Measurements from ENCODE around the gene BICD1. TPM values are rescaled to one million over a fixed set of nuclear protein-coding genes. Genes with fewer than 3 reads are reported as not detected.

The BICD1 gene
- total RNA-seq, 1 donor from 2014 or later = 49.5 TPM

DNA sequence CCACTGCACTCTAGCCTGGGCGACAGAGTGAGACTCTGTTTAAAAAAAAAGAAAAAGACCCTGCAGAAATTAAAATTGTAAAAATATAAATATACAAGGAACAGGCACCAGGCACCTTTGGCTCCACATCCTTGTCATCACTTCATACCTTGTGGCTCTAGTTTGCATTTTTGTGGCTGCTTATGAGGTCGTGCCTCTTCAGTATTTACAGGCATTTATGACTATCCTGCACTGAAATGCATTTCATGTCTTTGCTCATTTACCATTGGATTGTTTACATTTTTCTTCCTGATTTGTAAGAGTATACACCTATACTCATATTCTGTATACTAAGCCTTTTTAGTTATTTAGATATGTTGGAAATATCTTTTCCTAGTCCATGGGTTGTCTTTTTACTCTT lies 20.1 kb downstream of the BICD1 start:
- Mint-ChIP-seq H3K4me3 (no peak overlapping the region), H3K36me3 (ENCODE audit: low read depth) (peaks cover 3% of the 10 kb centered on the region), H3K9me3 (no peaks in the 10 kb centered on the region), H3K27me3 (ENCODE audit: low read depth) (no peaks in the 10 kb centered on the region), H3K4me1 (peaks cover 17% of the 10 kb centered on the region), H3K27ac (ENCODE audit: unreplicated experiment) (no peak overlapping the region)
- DNase-seq (ENCODE audit: low read depth, low spot score) = no peak
- TF ChIP-seq, protein P1, sequence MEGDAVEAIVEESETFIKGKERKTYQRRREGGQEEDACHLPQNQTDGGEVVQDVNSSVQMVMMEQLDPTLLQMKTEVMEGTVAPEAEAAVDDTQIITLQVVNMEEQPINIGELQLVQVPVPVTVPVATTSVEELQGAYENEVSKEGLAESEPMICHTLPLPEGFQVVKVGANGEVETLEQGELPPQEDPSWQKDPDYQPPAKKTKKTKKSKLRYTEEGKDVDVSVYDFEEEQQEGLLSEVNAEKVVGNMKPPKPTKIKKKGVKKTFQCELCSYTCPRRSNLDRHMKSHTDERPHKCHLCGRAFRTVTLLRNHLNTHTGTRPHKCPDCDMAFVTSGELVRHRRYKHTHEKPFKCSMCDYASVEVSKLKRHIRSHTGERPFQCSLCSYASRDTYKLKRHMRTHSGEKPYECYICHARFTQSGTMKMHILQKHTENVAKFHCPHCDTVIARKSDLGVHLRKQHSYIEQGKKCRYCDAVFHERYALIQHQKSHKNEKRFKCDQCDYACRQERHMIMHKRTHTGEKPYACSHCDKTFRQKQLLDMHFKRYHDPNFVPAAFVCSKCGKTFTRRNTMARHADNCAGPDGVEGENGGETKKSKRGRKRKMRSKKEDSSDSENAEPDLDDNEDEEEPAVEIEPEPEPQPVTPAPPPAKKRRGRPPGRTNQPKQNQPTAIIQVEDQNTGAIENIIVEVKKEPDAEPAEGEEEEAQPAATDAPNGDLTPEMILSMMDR (conservative IDR thresholded peaks at IDR 0.05) = no peak

DNA sequence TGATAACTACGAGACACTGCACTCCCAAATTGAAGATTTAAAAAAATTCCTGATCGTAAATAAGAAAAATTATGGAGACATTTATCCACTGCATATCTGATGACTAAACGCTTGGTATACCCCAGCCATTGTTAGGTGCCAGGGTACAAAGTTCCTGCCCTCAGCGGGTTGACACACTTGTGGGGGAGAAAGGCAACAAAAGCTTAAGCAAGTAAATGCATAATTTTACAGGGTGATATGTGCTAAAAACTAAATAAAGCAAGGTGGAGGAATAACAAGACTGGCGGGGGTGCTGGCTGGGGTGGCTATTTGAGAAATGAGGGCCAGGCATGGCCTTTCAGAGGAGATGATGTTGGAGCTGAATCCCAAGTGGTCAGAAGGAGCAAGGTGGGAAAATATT lies 25.0 kb downstream of the BICD1 start:
- TF ChIP-seq, protein P1 (conservative IDR thresholded peaks at IDR 0.05) = no peak
- Mint-ChIP-seq H3K9me3 (no peaks in the 10 kb centered on the region), H3K27ac (ENCODE audit: unreplicated experiment) (no peak overlapping the region), H3K4me3 (no peak overlapping the region), H3K4me1 (no peaks in the 10 kb centered on the region), H3K27me3 (ENCODE audit: low read depth) (no peaks in the 10 kb centered on the region), H3K36me3 (ENCODE audit: low read depth) (peaks cover 4% of the 10 kb centered on the region)
- DNase-seq (ENCODE audit: low read depth, low spot score) = no peak

DNA sequence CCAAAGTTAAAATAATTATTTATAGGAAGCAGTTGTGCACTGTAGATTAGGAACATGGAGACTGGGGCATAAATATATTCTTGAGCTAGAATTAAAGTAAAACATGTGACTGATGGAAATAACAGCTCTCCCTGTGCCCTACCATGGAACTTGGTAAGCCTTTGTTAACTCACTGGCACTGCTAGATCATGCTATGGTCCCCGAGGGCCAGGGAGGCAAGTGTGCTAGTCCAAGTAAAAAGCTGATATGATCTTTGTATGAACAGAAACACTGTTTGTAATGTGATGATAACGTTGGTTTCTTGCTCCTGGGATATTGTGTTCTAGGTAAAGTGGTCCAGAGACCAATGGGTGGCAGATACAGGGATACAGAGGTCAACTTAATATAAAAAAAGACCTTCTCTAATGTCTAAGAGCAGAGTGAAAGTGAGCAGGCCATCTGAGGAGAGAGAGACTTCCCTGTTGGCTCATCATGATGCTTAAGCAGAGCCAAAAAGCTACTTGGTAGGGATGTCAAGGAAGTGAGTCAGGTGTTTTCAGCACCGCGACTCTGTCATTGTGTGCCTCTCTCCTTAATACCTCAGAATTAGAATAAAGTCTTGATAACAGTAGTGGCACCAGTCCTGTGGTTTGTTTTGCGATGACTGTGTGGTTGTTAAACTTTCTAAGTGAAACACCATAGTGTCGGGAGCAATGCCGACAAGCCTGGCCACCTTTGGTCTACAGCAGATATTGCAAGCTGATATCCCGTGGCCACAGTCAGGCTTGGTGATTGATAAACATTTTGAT lies 27.6 kb downstream of the BICD1 start:
- Mint-ChIP-seq H3K27me3 (ENCODE audit: low read depth) (no peaks in the 10 kb centered on the region), H3K4me3 (no peak overlapping the region), H3K27ac (ENCODE audit: unreplicated experiment) (no peak overlapping the region), H3K36me3 (ENCODE audit: low read depth) (peaks cover 4% of the 10 kb centered on the region), H3K4me1 (peaks cover 6% of the 10 kb centered on the region), H3K9me3 (no peaks in the 10 kb centered on the region)
- TF ChIP-seq, protein P1 (conservative IDR thresholded peaks at IDR 0.05) = peak; percentile 14
- no peak for DNase-seq (ENCODE audit: low read depth, low spot score)

DNA sequence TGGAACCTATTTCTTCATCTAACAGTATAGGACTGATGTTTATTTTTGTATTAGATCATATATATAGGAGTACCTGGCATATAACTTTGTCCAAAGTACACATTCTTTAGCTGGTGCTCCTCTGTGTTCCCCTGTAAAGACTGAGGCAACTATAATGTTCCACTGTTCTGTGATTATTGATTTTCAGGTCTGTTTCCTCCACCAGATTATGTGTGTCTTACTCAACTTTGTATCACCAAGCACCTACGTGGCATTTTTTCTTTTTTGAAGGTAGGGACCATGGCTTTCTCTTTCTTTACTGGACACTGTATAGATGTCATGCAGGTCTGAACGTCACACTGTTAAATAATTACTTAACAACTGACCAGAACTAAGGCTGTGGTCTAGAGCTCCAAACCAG lies 29.3 kb downstream of the BICD1 start:
- TF ChIP-seq, protein P1 (conservative IDR thresholded peaks at IDR 0.05) = no peak
- DNase-seq (ENCODE audit: low read depth, low spot score) = no peak
- H3K27ac Mint-ChIP-seq (ENCODE audit: unreplicated experiment) = no peak overlapping the region
- H3K9me3 Mint-ChIP-seq = no peaks in the 10 kb centered on the region
- H3K4me1 Mint-ChIP-seq = peaks cover 22% of the 10 kb centered on the region
- peaks cover 4% of the 10 kb centered on the region for H3K36me3 Mint-ChIP-seq (ENCODE audit: low read depth)
- no peak overlapping the region for H3K4me3 Mint-ChIP-seq
- H3K27me3 Mint-ChIP-seq (ENCODE audit: low read depth) = no peaks in the 10 kb centered on the region

DNA sequence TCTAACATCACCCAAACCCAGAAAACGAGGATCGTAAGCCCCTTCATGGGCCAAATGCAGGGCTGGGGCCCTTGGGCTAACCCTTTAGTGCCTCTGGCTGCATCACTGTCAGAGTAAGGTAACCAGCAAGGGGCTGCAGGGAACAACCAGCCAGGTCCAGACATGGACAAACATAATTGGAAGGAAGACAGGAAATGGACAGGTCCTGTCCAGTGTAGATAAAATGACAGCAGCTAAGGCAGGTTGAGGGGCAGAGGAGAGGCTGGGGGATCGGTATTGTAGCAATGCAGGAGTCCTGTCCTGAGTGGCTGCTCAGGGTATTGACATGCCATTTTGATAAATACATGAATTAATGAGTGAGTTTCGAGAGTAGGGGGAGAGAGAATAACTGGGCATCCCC lies 29.8 kb downstream of the BICD1 start:
- H3K9me3 Mint-ChIP-seq = no peaks in the 10 kb centered on the region
- H3K27ac Mint-ChIP-seq (ENCODE audit: unreplicated experiment) = no peak overlapping the region
- H3K27me3 Mint-ChIP-seq (ENCODE audit: low read depth) = no peaks in the 10 kb centered on the region
- H3K36me3 Mint-ChIP-seq (ENCODE audit: low read depth) = peaks cover 4% of the 10 kb centered on the region
- TF ChIP-seq, protein P1 (conservative IDR thresholded peaks at IDR 0.05) = no peak
- no peak for DNase-seq (ENCODE audit: low read depth, low spot score)
- no peak overlapping the region for H3K4me3 Mint-ChIP-seq
- peaks cover 25% of the 10 kb centered on the region for H3K4me1 Mint-ChIP-seq
